NCI-H460 (cell line): ENCODE measurements around the gene IL13. TPM values are rescaled to one million over a fixed set of nuclear protein-coding genes. Genes with fewer than 3 reads are reported as not detected.
"Not testable (repeated sequence)": the region's sequence is repeated elsewhere in the genome, so short reads cannot be mapped to it uniquely, and the experiment has no call there.

Source experiments
- DNase-seq: peaks from one replicate; pipeline ENCODE4 v3.0.0-alpha.2; 2016; ENCODE audit warnings: low read depth; ENCODE audit errors: extremely low read depth
- polyA plus RNA-seq: library from polyadenylated mRNA; depleted of rRNA; stranded (reverse); fragments of >200 nt; gene quantifications from 2 replicates; pipeline ENCODE4 v1.2.3, GENCODE V29; 2014; cell fraction: nucleus; rRNA removed
- total RNA-seq: library from RNA; depleted of rRNA; stranded (reverse); fragments of >200 nt; shearing (Covaris generic); gene quantifications from 2 replicates; pipeline ENCODE4 v1.2.3, GENCODE V29; 2014; rRNA removed

Gene IL13
- not detected in 2 replicates for total RNA-seq
- polyA plus RNA-seq = not detected in 2 replicates

GRCh38 chr5:132657676-132658380 lies at the start of gene IL13:
Gene IL13, plus strand, starts transcription at chr5:132658173. Its CDS starts 14 bp downstream, at chr5:132658187.
- DNase-seq = no peak

GRCh38 chr5:132611965-132612364 lies 46.0 kb upstream of the IL13 start:
- DNase-seq = no peak

- no peak for DNase-seq
Measured at GRCh38 chr5:132612846-132613245, 45.1 kb upstream of the IL13 start.

- DNase-seq = no peak
Measured at GRCh38 chr5:132621699-132622098, 36.3 kb upstream of the IL13 start.

DNA sequence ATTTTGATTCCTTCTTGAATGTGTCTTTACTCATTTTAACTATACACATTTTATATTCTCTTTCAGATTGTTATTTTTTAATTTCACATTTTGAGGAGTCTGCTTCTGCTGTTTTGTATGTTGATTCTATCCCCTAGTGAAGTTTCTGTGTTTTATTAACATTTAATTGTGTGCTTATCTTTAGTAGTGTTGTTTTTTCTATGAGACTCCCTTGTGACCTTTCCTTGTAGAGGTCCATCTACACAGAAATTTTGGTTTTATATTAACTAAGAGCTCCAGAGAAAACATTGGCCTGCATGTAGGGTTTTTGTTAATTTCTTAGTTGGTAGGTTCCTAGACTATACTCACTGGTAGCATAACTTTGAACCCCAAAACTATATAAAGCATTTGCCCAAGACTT lies 35.4 kb upstream of the IL13 start:
- no peak for DNase-seq

DNA sequence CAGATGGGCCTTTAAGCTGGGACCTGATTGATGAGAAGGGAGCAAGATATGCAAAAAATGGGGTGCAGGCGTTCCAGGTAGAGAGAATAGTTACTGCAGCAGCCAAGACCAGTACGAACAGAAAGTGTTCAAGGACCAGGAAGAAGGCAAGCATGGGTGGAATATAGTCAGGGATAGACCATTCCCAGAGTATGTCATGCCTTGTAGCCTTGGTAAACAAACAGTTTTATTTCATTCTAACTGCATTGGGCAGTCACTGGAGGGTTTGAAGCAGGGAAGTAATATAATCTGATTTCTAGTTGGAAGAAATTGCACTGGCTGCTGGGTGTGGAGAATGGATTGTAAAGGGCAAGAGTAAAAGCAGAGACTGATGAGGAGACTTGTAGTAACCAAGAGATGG lies 30.5 kb upstream of the IL13 start:
- no peak for DNase-seq

DNA sequence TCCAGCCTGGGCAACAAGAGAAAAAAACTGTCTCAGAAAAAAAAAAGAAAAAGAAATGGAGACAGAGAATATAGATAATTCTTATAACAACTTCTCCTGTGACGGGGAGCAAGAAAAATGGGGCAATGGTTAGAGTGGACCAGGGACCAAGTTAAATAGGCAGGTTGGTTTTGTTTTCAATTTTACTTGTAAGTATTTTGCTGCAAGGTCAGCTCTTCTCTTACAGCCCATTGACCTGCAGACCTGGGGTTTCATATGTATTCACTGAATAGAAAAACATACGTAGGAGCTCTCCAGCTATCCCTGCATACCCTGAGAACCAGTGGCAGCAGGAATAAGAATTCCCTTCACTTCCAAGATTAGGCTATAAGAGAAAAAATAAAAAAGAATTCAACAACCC lies 29.2 kb upstream of the IL13 start:
- DNase-seq = no peak

- DNase-seq = no peak
Measured at GRCh38 chr5:132629230-132629944, 28.6 kb upstream of the IL13 start.

DNA sequence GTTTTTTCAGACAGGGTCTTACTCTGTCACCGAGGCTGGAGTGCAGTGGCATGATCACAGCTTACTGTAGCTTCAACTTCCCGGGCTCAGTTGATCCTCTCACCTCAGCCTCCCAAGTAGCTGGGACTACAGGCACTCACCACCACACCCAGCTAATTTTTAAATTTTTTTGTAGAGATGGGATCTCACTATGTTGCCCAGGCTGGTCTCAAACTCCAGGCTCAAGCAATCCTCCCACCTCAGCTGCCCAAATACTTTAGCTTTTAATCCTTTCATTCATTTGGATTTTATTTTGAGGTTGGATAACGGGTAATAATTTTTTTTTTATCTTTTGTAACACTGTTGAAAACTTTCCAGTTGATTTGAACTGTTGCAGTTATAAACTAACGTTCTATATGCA lies 24.4 kb upstream of the IL13 start:
- DNase-seq = not testable (repeated sequence)

DNA sequence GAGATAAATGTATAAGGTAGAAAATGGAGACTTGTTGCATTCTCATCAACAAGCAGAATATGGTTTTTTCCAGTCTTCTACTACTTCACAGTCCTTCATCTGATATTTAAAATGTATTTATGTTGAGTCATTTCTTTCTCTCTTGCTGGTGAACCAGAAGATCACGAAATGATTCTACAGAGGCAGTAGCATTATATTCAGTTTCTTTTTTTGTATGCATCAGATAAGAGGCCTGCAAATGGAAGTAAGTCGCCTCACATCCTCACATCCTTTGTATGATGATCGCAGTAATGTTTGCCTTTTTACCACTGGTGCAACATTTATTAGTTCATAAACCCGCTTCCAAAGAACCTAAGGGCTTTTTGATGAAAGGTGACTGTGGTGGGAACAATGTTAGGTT lies 22.1 kb upstream of the IL13 start:
- no peak for DNase-seq

- DNase-seq = no peak
Measured at GRCh38 chr5:132637241-132637640, 20.7 kb upstream of the IL13 start.

GRCh38 chr5:132639706-132640130 lies 18.3 kb upstream of the IL13 start:
- no peak for DNase-seq

DNA sequence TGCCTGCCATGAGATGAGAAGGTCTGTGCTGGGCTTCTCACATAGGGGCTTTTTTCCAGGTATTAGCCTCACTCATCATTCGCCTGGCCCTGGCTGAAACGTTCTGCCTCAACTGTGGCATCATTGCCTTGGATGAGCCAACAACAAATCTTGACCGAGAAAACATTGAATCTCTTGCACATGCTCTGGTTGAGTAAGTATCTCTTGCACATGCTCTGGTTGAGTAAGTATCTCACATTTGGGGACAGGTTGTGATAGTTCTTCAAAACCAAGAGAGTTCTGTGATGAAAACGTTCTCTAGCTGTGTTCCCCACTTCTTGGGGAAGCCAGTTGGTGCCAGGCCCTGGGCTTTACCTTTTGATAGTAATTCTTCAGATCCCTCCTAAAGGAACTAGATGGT lies 17.4 kb upstream of the IL13 start:
- DNase-seq = no peak

- DNase-seq = no peak
Measured at GRCh38 chr5:132641241-132641723, 16.7 kb upstream of the IL13 start.

DNA sequence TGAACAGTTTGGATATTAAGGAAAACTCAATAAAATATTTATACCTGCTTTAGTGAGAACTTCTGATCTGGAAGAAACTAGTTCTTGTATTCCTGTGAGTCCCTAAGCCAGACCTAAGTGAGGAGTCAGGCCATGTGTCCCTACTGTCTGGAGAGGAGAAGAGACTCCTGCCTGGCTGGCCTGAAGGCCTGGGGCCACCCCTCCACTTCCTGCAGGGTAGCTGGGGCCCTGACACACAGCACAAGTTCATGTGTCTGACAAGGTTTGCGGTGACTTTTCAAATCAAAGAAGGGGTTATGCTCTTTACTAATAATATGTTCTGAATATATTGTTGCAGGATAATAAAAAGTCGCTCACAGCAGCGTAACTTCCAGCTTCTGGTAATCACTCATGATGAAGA lies 16.1 kb upstream of the IL13 start:
- DNase-seq = no peak

DNA sequence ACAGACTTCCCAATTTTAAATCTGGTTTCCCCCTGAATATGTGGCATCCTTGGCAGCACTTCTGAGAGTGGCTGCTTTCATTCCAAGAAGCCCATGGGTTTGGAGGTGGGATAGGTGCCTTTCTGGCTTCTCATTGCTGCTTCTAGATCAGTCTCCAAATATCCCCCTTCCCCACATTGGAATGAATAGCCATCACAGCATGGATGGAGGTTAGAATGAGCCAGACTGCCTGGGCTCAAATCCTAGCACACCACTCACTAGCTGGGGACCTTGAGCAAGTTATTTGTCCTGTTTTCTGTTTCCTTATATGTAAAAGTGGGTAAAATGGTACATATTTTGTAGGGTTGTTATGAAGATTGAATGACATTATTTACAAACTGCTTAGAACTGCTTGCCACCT lies 13.8 kb upstream of the IL13 start:
- no peak for DNase-seq

GRCh38 chr5:132646583-132647266 lies 11.2 kb upstream of the IL13 start:
- DNase-seq = no peak

GRCh38 chr5:132647473-132647872 lies 10.5 kb upstream of the IL13 start:
- no peak for DNase-seq

- no peak for DNase-seq
Measured at GRCh38 chr5:132648355-132648754, 9.6 kb upstream of the IL13 start.

DNA sequence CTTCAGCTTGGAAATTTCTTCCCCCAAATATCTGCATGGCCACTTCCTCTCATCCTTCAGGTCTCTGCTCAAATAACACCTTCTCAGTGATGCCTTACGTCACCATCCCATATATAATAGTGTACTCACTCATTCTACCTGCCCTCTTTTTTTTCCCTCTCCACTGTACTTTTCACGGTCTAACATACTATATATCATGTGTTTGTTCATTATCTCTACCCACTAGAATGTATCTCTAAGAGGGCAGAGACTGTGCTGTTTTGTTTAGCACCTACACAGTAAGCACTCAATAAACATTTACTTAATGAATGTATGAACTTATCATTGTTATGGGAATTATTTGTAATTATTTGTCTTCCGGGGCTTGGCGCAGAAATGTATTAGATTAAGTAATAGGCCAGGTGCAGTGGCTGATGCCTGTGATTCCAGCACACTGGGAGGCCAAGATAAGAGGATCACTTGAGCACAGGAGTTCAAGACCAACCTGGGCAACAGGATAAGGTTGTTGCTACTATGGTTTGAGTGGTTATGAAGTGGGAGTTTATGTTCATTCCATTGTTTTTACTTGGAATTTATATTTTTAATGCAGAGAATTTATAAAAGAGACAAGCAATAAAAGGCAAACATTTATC lies 6.0 kb upstream of the IL13 start:
- DNase-seq = no peak

GRCh38 chr5:132653716-132654115 lies 4.3 kb upstream of the IL13 start:
- no peak for DNase-seq
